Stimulated activated CD8-positive, alpha-beta memory T cell treated with anti-CD3 and anti-CD28 coated beads, Interleukin-7, amount 100 ng/mL, for 24 hours (primary cell): ENCODE results near the gene KIFC3.
"Not testable (repeated sequence)": the region's sequence is repeated elsewhere in the genome, so short reads cannot be mapped to it uniquely, and the experiment has no call there.

Experiments
- DNase-seq: peaks from one replicate; pipeline ENCODE4 v3.0.0-alpha.2; 2020; ENCODE audit warnings: low read depth

Gene KIFC3

GRCh38 chr16:57825298-57826044 is 23.2 kb upstream of the KIFC3 start:
- DNase-seq, result no peak

- DNase-seq, result no peak
Observed at GRCh38 chr16:57824888-57825287, 22.6 kb upstream of the KIFC3 start.

- DNase-seq, result no peak
Observed at GRCh38 chr16:57823836-57824235, 21.5 kb upstream of the KIFC3 start.

GRCh38 chr16:57822856-57823255 is 20.6 kb upstream of the KIFC3 start:
- DNase-seq, result no peak

- no peak for DNase-seq
Observed at GRCh38 chr16:57822018-57822553, 19.8 kb upstream of the KIFC3 start.

- DNase-seq, result no peak
Observed at GRCh38 chr16:57821149-57821971, 19.1 kb upstream of the KIFC3 start.

GRCh38 chr16:57818377-57819064 is 16.2 kb upstream of the KIFC3 start:
- no peak for DNase-seq

- no peak for DNase-seq
Observed at GRCh38 chr16:57817680-57818079, 15.4 kb upstream of the KIFC3 start.

- DNase-seq, result no peak
Observed at GRCh38 chr16:57815987-57816745, 13.9 kb upstream of the KIFC3 start.

- DNase-seq, result no peak
Observed at GRCh38 chr16:57814896-57815295, 12.6 kb upstream of the KIFC3 start.

- no peak for DNase-seq
Observed at GRCh38 chr16:57813466-57813865, 11.2 kb upstream of the KIFC3 start.

GRCh38 chr16:57811340-57811739 is 9.0 kb upstream of the KIFC3 start:
- not testable (repeated sequence) for DNase-seq

GRCh38 chr16:57810197-57811031 is 8.1 kb upstream of the KIFC3 start:
- peak; percentile 44 for DNase-seq

- DNase-seq, result no peak
Observed at GRCh38 chr16:57809276-57810196, 7.2 kb upstream of the KIFC3 start.

- no peak for DNase-seq
Observed at GRCh38 chr16:57808589-57809228, 6.4 kb upstream of the KIFC3 start.

GRCh38 chr16:57807968-57808528 is 5.8 kb upstream of the KIFC3 start:
- peak; percentile 47 for DNase-seq

- DNase-seq, result no peak
Observed at GRCh38 chr16:57807252-57807967, 5.1 kb upstream of the KIFC3 start.

- no peak for DNase-seq
Observed at GRCh38 chr16:57805176-57805575, 2.9 kb upstream of the KIFC3 start.
